Lower lobe of right lung (tissue), 2 donors: ENCODE results near the gene TAF5. TPM values are rescaled to one million over a fixed set of nuclear protein-coding genes. Genes with fewer than 3 reads are reported as not detected.
A peak's percentile ranks its signal among the peaks of the same experiment; 100 is the strongest.
"Not testable (repeated sequence)": the region's sequence is repeated elsewhere in the genome, so short reads cannot be mapped to it uniquely, and the experiment has no call there.

ENCODE experiments used
- ATAC-seq, 2 donors: fragments of 200-7000 bp; cut with Tn5 transposase; one replicate each; pipeline ENCODE4 v1.9.1; 2020 to 2022; ENCODE audit warnings: mild to moderate bottlenecking in 2 of 2, moderate library complexity in 2 of 2
- DNase-seq: peaks from one replicate; pipeline ENCODE4 v3.0.0-alpha.2; 2020
- H3K27ac ChIP-seq: fragments of 200-600 bp; one replicate; pipeline ENCODE4 v1.8.0; 2022
- H3K27me3 ChIP-seq: fragments of 200-600 bp; one replicate; pipeline ENCODE4 v1.8.0; 2022; ENCODE audit warnings: low read depth
- H3K36me3 ChIP-seq: fragments of 200-600 bp; one replicate; pipeline ENCODE4 v1.8.0; 2022; ENCODE audit warnings: mild to moderate bottlenecking
- H3K4me1 ChIP-seq: fragments of 200-600 bp; one replicate; pipeline ENCODE4 v1.8.0; 2022
- H3K4me3 ChIP-seq: fragments of 200-600 bp; one replicate; pipeline ENCODE4 v1.8.0; 2022; ENCODE audit warnings: mild to moderate bottlenecking
- H3K9me3 ChIP-seq: fragments of 200-600 bp; one replicate; pipeline ENCODE4 v1.8.0; 2022
- CTCF ChIP-seq: fragments of 200-600 bp; IDR thresholded peaks from one replicate; pipeline ENCODE4 v1.8.0; 2022; ENCODE audit warnings: antibody characterized with exemption, mild to moderate bottlenecking
- intact Hi-C: fragments of 100-400 bp; cut with DNase I; formaldehyde crosslinking; loops from one replicate; pipeline ENCODE4 v1.11.0; 2022
- total RNA-seq: library from RNA; stranded (reverse); fragmentation: NEBNext Ultra II Directional; extraction: Animal tissue kit (Norgen Biotek cat#: 25700); gene quantifications from one replicate; pipeline ENCODE4 v1.2.1, GENCODE V29; 2021
- donor health status: DM: no; HTN: yes; CAD: no; lungs with severe emphysema.

Gene TAF5
- total RNA-seq, 1 donor from 2014 or later: 4.8 TPM

- intact Hi-C loops: loop anchor here (10.0 kb wide), 1 partner anchor 68 kb away; no protein-coding TSS in a partner anchor
- no peak overlapping the region for H3K27ac ChIP-seq
- H3K4me3 ChIP-seq: no peak overlapping the region
- H3K36me3 ChIP-seq: peaks cover 100% of the 10 kb centered on the region
- no peaks in the 10 kb centered on the region for H3K27me3 ChIP-seq
- ATAC-seq (peak; percentile 51 to 54), DNase-seq (no peak)
- TF ChIP-seq CTCF: peak; percentile 62
- H3K9me3 ChIP-seq: no peaks in the 10 kb centered on the region
- no peaks in the 10 kb centered on the region for H3K4me1 ChIP-seq
Measured at GRCh38 chr10:103416436-103417147, 48.8 kb downstream of the TAF5 start.

GRCh38 chr10:103417148-103417469 lies 49.3 kb downstream of the TAF5 start:
- H3K36me3 ChIP-seq: peaks cover 99% of the 10 kb centered on the region
- not testable (repeated sequence) for H3K27ac ChIP-seq, ATAC-seq, H3K4me1 ChIP-seq, H3K27me3 ChIP-seq, DNase-seq, H3K4me3 ChIP-seq, H3K9me3 ChIP-seq
- intact Hi-C loops: loop anchor here (10.0 kb wide), 1 partner anchor 68 kb away; no protein-coding TSS in a partner anchor

- intact Hi-C loops: loop anchor here (10.0 kb wide), 1 partner anchor 67 kb away; no protein-coding TSS in a partner anchor
- no peaks in the 10 kb centered on the region for H3K4me1 ChIP-seq
- DNase-seq: no peak
- TF ChIP-seq CTCF: no peak
- no peak overlapping the region for H3K27ac ChIP-seq
- H3K9me3 ChIP-seq: no peaks in the 10 kb centered on the region
- no peak for ATAC-seq
- no peaks in the 10 kb centered on the region for H3K27me3 ChIP-seq
- no peak overlapping the region for H3K4me3 ChIP-seq
- H3K36me3 ChIP-seq: peaks cover 99% of the 10 kb centered on the region
Measured at GRCh38 chr10:103417601-103418000, 49.8 kb downstream of the TAF5 start.

- Histone ChIP-seq H3K36me3 (peaks cover 99% of the 10 kb centered on the region), H3K27ac (no peak overlapping the region), H3K4me1 (no peaks in the 10 kb centered on the region), H3K4me3 (no peak overlapping the region), H3K9me3 (no peaks in the 10 kb centered on the region), H3K27me3 (no peaks in the 10 kb centered on the region)
- DNase-seq (no peak), ATAC-seq (no peak)
- intact Hi-C loops: loop anchor here (10.0 kb wide), 1 partner anchor 66 kb away; no protein-coding TSS in a partner anchor
- TF ChIP-seq CTCF: no peak
Measured at GRCh38 chr10:103419101-103419500, 51.3 kb downstream of the TAF5 start.

GRCh38 chr10:103423748-103424147 lies 56.0 kb downstream of the TAF5 start:
- no peaks in the 10 kb centered on the region for H3K27me3 ChIP-seq
- TF ChIP-seq CTCF: no peak
- no peaks in the 10 kb centered on the region for H3K4me1 ChIP-seq
- no peak overlapping the region for H3K4me3 ChIP-seq
- DNase-seq: no peak
- no peaks in the 10 kb centered on the region for H3K9me3 ChIP-seq
- peaks cover 99% of the 10 kb centered on the region for H3K36me3 ChIP-seq
- H3K27ac ChIP-seq: no peak overlapping the region
- no peak for ATAC-seq
- intact Hi-C loops: no loop called here

- peaks cover 5% of the 10 kb centered on the region for H3K4me1 ChIP-seq
- no peak overlapping the region for H3K4me3 ChIP-seq
- intact Hi-C loops: no loop called here
- DNase-seq (no peak), ATAC-seq (no peak)
- H3K27ac ChIP-seq: no peak overlapping the region
- no peaks in the 10 kb centered on the region for H3K9me3 ChIP-seq
- TF ChIP-seq CTCF: no peak
- no peaks in the 10 kb centered on the region for H3K27me3 ChIP-seq
- peaks cover 90% of the 10 kb centered on the region for H3K36me3 ChIP-seq
Measured at GRCh38 chr10:103427866-103428265, 60.1 kb downstream of the TAF5 start.
